K562 (cell line): Measurements from ENCODE around the gene FTH1. TPM values are rescaled to one million over a fixed set of nuclear protein-coding genes. Genes with fewer than 3 reads are reported as not detected.

Experiments used
- CSDE1 ChIP-seq, 2 experiments: fragments of 450-650 bp; IDR thresholded peaks; 2 replicates each; pipeline ENCODE4 v1.6.1; 2016; ENCODE audit warnings: mild to moderate bottlenecking in 1 of 2
- EP300 ChIP-seq: IDR thresholded peaks from 2 replicates; pipeline ENCODE4 v1.6.1; 2012; ENCODE audit warnings: low read length, improper control_type of control experiment
- GTF2A2 ChIP-seq: IDR thresholded peaks from 2 replicates; pipeline ENCODE4 v1.6.1; 2016; ENCODE audit warnings: mild to moderate bottlenecking, missing genetic modification characterization, missing compliant biosample characterization
- HDAC8 ChIP-seq: fragments of 450-650 bp; IDR thresholded peaks from 2 replicates; pipeline ENCODE4 v1.6.1; 2016; ENCODE audit warnings: mild to moderate bottlenecking, missing genetic modification characterization, moderate library complexity, missing compliant biosample characterization
- HMGN3 ChIP-seq: IDR thresholded peaks from 2 replicates; pipeline ENCODE4 v1.6.1; 2011; ENCODE audit warnings: borderline replicate concordance, low read depth, mild to moderate bottlenecking, mixed read lengths, low read length; ENCODE audit not compliant: insufficient read length; ENCODE audit errors: extremely low read depth
- HNRNPK ChIP-seq: fragments of 200-400 bp; formaldehyde crosslinking; IDR thresholded peaks from one replicate; pipeline ENCODE4 v1.6.1; 2018; ENCODE audit warnings: mild to moderate bottlenecking, low read depth, low read length; ENCODE audit not compliant: poor library complexity, severe bottlenecking
- ILF3 ChIP-seq: fragments of 450-650 bp; IDR thresholded peaks from 2 replicates; pipeline ENCODE4 v1.6.1; 2018; ENCODE audit warnings: antibody characterized with exemption, mild to moderate bottlenecking, moderate library complexity, borderline replicate concordance
- ILK ChIP-seq: fragments of 450-650 bp; IDR thresholded peaks from 2 replicates; pipeline ENCODE4 v1.6.1; 2016; ENCODE audit warnings: missing genetic modification characterization, low read depth, mild to moderate bottlenecking, missing compliant biosample characterization, moderate library complexity, borderline replicate concordance
- LCOR ChIP-seq: sonication (generic); formaldehyde crosslinking; IDR thresholded peaks from 2 replicates; pipeline ENCODE4 v1.8.0; 2022; ENCODE audit warnings: mild to moderate bottlenecking, missing genetic modification reagents
- NELFE ChIP-seq: IDR thresholded peaks from 2 replicates; pipeline ENCODE4 v1.6.1; 2011; ENCODE audit warnings: mild to moderate bottlenecking; ENCODE audit not compliant: insufficient read depth, insufficient read length
- NFIX ChIP-seq: fragments of 250-450 bp; sonication (Bioruptor Pico); IDR thresholded peaks from 2 replicates; pipeline ENCODE4 v1.4.0; 2020; ENCODE audit warnings: low read depth, mild to moderate bottlenecking, moderate library complexity
- SAFB ChIP-seq: fragments of 200-400 bp; formaldehyde crosslinking; IDR thresholded peaks from 2 replicates; pipeline ENCODE4 v1.6.1; 2017; ENCODE audit warnings: low read depth, low read length, borderline replicate concordance
- ZNF12 ChIP-seq: sonication (generic); formaldehyde crosslinking; IDR thresholded peaks from 2 replicates; pipeline ENCODE4 v1.4.0; 2020; ENCODE audit warnings: mild to moderate bottlenecking, missing genetic modification reagents
- ZNF263 ChIP-seq: sonication (generic); formaldehyde crosslinking; IDR thresholded peaks from 2 replicates; pipeline ENCODE4 v1.8.0; 2022; ENCODE audit warnings: mild to moderate bottlenecking, missing genetic modification reagents, borderline replicate concordance
- polyA plus RNA-seq, 8 experiments: library from polyadenylated mRNA; depleted of rRNA in 4 of 8; stranded (reverse) in 5 of 8; unstranded in 3 of 8; fragments of >200 nt; fragmentation: Nextera tagmentation in 2 of 8; fragmentation: Illumina TruSeq in 1 of 8; extraction: Ambion mirVana in 2 of 8; extraction: Trizol in 1 of 8; gene quantifications; 2 replicates each; pipeline versions ENCODE4 v1.2.1 to v1.2.3, GENCODE V29; 2011 to 2014; ENCODE audit warnings: inconsistent platforms in 1 of 8, missing spikeins in 1 of 8
- total RNA-seq, 7 experiments: library from RNA; depleted of rRNA in 6 of 7; stranded (reverse); fragments of >200 nt in 6 of 7; fragmentation: Illumina TruSeq in 2 of 7; extraction: Trizol in 2 of 7; gene quantifications; 2 replicates each; pipeline versions ENCODE4 v1.2.1 to v1.2.3, GENCODE V29; 2011 to 2021; ENCODE audit warnings: low replicate concordance in 1 of 7
- TF ChIP-seq, protein P1 (sequence below): fragments of 450-650 bp; formaldehyde crosslinking; IDR thresholded peaks from 2 replicates; pipeline ENCODE4 v1.4.0; 2020; ENCODE audit warnings: mild to moderate bottlenecking
- TF ChIP-seq, protein P2 (sequence below): fragments of 450-650 bp; IDR thresholded peaks from 2 replicates; pipeline ENCODE4 v1.6.1; 2016; ENCODE audit warnings: antibody characterized with exemption
- TF ChIP-seq, protein P3 (sequence below), 2 experiments: fragments of 150-350 bp in 1 of 2; IDR thresholded peaks; 2 replicates each; pipeline ENCODE4 v1.6.1; 2012 to 2016; ENCODE audit warnings: low read depth in 2 of 2, low read length in 2 of 2, mild to moderate bottlenecking in 1 of 2, moderate library complexity in 1 of 2
- TF ChIP-seq, protein P4 (sequence below): IDR thresholded peaks from 2 replicates; pipeline ENCODE4 v1.6.1; 2014; ENCODE audit warnings: antibody characterized with exemption

Gene FTH1
- total and polyA plus RNA-seq, 9 of the 15 experiments (the other 6 are each of a cell fraction or from before 2014, with no cell fraction given) = 370 to 3,146 (median 802) TPM

DNA sequence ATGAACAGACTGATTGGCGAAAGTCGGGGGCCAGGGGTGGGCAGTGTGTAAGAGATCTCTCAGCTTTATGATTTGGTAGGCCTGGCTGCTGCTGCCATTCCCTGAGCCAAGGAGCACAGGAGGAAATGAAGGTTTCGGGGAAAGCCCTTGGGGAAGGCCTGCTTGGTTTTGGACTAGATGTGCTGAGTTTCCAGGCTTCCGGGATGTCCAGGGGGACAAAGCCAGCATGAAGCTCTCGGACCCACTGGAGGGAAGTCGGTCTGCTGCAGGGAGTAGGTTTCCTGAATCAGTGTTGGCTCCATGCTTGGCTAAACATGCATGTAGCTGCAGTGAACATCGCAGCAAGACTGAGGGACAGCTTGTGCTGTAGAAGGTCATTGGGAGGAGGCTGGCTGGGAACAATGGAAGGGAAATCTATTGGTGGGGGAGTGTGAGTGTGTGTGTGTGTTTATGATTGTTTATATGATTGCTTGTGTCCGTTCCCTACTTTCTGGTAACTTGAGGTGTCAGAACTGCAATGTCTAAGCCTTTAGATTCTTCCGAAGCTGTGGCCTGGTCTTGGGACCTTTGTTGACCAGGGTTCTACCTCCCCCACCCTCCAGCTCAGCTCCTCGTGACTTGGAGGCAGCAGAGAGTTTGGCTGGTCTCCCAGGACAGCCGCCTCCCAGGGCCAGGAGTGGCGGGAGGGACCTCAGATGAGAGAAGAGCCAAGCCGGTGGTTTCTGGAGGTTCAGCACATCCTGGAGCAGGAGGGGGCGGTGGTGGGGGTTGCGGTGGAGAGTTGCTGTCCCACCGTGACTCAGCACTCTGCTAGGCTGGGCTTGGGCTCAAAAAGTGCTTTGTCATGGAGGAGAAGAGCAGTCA lies 4.0 kb upstream of the FTH1 start (continued):
- TF ChIP-seq, protein P1, sequence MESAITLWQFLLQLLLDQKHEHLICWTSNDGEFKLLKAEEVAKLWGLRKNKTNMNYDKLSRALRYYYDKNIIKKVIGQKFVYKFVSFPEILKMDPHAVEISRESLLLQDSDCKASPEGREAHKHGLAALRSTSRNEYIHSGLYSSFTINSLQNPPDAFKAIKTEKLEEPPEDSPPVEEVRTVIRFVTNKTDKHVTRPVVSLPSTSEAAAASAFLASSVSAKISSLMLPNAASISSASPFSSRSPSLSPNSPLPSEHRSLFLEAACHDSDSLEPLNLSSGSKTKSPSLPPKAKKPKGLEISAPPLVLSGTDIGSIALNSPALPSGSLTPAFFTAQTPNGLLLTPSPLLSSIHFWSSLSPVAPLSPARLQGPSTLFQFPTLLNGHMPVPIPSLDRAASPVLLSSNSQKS (CRISPR knock-in tag) = no peak
- TF ChIP-seq, protein P2, sequence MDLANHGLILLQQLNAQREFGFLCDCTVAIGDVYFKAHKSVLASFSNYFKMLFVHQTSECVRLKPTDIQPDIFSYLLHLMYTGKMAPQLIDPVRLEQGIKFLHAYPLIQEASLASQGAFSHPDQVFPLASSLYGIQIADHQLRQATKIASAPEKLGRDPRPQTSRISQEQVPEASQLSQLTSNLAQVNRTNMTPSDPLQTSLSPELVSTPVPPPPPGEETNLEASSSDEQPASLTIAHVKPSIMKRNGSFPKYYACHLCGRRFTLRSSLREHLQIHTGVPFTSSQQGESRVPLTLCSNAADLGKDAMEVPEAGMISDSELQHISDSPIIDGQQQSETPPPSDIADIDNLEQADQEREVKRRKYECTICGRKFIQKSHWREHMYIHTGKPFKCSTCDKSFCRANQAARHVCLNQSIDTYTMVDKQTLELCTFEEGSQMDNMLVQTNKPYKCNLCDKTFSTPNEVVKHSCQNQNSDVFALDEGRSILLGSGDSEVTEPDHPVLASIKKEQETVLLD = peak; percentile 49; the same call in 1 of the 2 replicates
- TF ChIP-seq NFIX (CRISPR knock-in tag) (0 out of 2 replicates have a peak, but pooled peaks have one; percentile 17), LCOR (no peak), CSDE1 (IDR thresholded peaks at IDR 0.05) (no peak), ILK (no peak), ZNF263 (CRISPR knock-in tag) (no peak; the same call in 1 of the 2 replicates), EP300 (peak; percentile 93), GTF2A2 (tag) (no peak), ILF3 (no peak), HMGN3 (peak; percentile 76), HNRNPK (no peak), NELFE (no peak), HDAC8 (peak; percentile 63; the same call in 1 of the 2 replicates), ZNF12 (CRISPR knock-in tag) (no peak), SAFB (no peak)
- TF ChIP-seq, protein P3, sequence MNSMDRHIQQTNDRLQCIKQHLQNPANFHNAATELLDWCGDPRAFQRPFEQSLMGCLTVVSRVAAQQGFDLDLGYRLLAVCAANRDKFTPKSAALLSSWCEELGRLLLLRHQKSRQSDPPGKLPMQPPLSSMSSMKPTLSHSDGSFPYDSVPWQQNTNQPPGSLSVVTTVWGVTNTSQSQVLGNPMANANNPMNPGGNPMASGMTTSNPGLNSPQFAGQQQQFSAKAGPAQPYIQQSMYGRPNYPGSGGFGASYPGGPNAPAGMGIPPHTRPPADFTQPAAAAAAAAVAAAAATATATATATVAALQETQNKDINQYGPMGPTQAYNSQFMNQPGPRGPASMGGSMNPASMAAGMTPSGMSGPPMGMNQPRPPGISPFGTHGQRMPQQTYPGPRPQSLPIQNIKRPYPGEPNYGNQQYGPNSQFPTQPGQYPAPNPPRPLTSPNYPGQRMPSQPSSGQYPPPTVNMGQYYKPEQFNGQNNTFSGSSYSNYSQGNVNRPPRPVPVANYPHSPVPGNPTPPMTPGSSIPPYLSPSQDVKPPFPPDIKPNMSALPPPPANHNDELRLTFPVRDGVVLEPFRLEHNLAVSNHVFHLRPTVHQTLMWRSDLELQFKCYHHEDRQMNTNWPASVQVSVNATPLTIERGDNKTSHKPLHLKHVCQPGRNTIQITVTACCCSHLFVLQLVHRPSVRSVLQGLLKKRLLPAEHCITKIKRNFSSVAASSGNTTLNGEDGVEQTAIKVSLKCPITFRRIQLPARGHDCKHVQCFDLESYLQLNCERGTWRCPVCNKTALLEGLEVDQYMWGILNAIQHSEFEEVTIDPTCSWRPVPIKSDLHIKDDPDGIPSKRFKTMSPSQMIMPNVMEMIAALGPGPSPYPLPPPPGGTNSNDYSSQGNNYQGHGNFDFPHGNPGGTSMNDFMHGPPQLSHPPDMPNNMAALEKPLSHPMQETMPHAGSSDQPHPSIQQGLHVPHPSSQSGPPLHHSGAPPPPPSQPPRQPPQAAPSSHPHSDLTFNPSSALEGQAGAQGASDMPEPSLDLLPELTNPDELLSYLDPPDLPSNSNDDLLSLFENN (IDR thresholded peaks at IDR 0.05; ENCODE audit: low read depth in 2 of 2, low read length in 2 of 2) = peak in 1 of 2 experiments; percentile 18; a peak in 1 of 4 replicates
- TF ChIP-seq, protein P4, sequence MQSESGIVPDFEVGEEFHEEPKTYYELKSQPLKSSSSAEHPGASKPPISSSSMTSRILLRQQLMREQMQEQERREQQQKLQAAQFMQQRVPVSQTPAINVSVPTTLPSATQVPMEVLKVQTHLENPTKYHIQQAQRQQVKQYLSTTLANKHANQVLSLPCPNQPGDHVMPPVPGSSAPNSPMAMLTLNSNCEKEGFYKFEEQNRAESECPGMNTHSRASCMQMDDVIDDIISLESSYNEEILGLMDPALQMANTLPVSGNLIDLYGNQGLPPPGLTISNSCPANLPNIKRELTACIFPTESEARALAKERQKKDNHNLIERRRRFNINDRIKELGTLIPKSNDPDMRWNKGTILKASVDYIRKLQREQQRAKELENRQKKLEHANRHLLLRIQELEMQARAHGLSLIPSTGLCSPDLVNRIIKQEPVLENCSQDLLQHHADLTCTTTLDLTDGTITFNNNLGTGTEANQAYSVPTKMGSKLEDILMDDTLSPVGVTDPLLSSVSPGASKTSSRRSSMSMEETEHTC = peak; percentile 99
